Gastroesophageal sphincter (tissue), 4 donors: ENCODE results near the gene PYY. TPM values are rescaled to one million over a fixed set of nuclear protein-coding genes. Genes with fewer than 3 reads are reported as not detected.

Experiments
- ATAC-seq: fragments of 150-250 bp; one replicate; pipeline ENCODE4 v1.9.1; 2016; ENCODE audit warnings: mild to moderate bottlenecking, moderate library complexity
- H3K27ac ChIP-seq, 4 donors: fragments of 200-600 bp; sonication (generic) in 3 of 4; 1 replicate in 3 of 4; 2 replicates in 1 of 4; pipeline ENCODE4 v1.5.1; 2016 to 2019
- H3K27me3 ChIP-seq: fragments of 200-600 bp; sonication (generic); one replicate; pipeline ENCODE4 v1.5.1; 2019
- H3K36me3 ChIP-seq, 2 donors: fragments of 200-600 bp; sonication (generic); one replicate each; pipeline ENCODE4 v1.5.1; 2019; ENCODE audit warnings: control low read depth in 1 of 2
- H3K4me1 ChIP-seq, 3 donors: fragments of 200-600 bp; sonication (generic); 1 replicate in 2 of 3; 2 replicates in 1 of 3; pipeline ENCODE4 v1.5.1; 2016 to 2019; ENCODE audit warnings: control low read depth in 2 of 3
- H3K4me3 ChIP-seq, 2 donors: fragments of 200-600 bp; sonication (generic); one replicate each; pipeline ENCODE4 v1.5.1; 2019; ENCODE audit warnings: mild to moderate bottlenecking in 1 of 2, moderate library complexity in 1 of 2
- H3K9me3 ChIP-seq, 3 donors: fragments of 200-600 bp; sonication (generic); one replicate each; pipeline ENCODE4 v1.5.1; 2017 to 2019; ENCODE audit warnings: control low read depth in 2 of 3
- EP300 ChIP-seq: sonication (generic); formaldehyde crosslinking; IDR thresholded peaks from one replicate; pipeline ENCODE4 v1.6.1; 2017; ENCODE audit warnings: antibody characterized with exemption, mild to moderate bottlenecking
- POLR2A ChIP-seq, 2 donors: fragments of 450-650 bp; IDR thresholded peaks; one replicate each; pipeline ENCODE4 v1.6.1; 2017; ENCODE audit warnings: antibody characterized with exemption in 2 of 2, mild to moderate bottlenecking in 2 of 2, moderate library complexity in 1 of 2
- POLR2AphosphoS5 ChIP-seq: sonication (generic); formaldehyde crosslinking; IDR thresholded peaks from one replicate; pipeline ENCODE4 v1.6.1; 2017; ENCODE audit warnings: antibody characterized with exemption
- WGBS, 2 donors: methylation state at CpG; one replicate each; pipeline ENCODE4 v1.1.5; 2018; ENCODE audit warnings: low coverage in 1 of 2; 5-methylcytosine and 5-hydroxymethylcytosine counted together
- total RNA-seq, 4 donors: library from RNA; depleted of rRNA; stranded (reverse); fragments of >200 nt; gene quantifications; one replicate each; pipeline ENCODE4 v1.1.0, GENCODE V29; 2016
- TF ChIP-seq, protein P1 (sequence below), 4 experiments: fragments of 200-600 bp in 2 of 4; fragments of 450-650 bp in 2 of 4; sonication (generic) in 1 of 4; IDR thresholded peaks; one replicate each; pipeline ENCODE4 v1.5.1; 2017 to 2019; ENCODE audit warnings: antibody characterized with exemption in 4 of 4, mild to moderate bottlenecking in 2 of 4, moderate library complexity in 2 of 4

The PYY gene
- total RNA-seq, 4 donors from 2014 or later: not detected

DNA sequence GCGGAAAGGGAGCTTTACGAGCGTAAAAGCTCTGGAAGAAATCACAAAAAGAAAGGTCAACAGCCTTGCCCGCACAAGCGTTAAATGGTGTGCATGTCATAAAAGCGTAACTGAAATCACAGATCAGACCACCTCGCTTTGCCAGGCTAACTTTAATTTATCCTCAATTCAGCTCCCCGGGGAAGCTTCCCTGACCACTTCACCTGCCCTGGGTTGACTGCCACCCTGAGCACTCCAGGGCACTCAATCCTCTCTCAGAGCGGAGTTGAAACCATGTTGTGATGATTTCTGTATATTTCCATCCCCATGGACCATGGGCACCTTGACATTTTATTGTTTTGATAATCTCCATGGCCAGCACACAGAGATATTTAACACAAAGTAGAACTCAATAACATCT, 34.6 kb upstream of the PYY start:
- H3K27ac ChIP-seq: no peak overlapping the region
- peaks cover 59% of the 10 kb centered on the region for H3K27me3 ChIP-seq
- H3K9me3 ChIP-seq: no peaks in the 10 kb centered on the region
- WGBS, 2 donors: 79 to 85% methylated on average over 7 to 9 of the region's 9 CpGs
- H3K36me3 ChIP-seq: no peaks in the 10 kb centered on the region
- H3K4me3 ChIP-seq: no peak overlapping the region
- TF ChIP-seq POLR2AphosphoS5 (no peak), EP300 (no peak), POLR2A (IDR thresholded peaks at IDR 0.05) (no peak)
- TF ChIP-seq, protein P1, sequence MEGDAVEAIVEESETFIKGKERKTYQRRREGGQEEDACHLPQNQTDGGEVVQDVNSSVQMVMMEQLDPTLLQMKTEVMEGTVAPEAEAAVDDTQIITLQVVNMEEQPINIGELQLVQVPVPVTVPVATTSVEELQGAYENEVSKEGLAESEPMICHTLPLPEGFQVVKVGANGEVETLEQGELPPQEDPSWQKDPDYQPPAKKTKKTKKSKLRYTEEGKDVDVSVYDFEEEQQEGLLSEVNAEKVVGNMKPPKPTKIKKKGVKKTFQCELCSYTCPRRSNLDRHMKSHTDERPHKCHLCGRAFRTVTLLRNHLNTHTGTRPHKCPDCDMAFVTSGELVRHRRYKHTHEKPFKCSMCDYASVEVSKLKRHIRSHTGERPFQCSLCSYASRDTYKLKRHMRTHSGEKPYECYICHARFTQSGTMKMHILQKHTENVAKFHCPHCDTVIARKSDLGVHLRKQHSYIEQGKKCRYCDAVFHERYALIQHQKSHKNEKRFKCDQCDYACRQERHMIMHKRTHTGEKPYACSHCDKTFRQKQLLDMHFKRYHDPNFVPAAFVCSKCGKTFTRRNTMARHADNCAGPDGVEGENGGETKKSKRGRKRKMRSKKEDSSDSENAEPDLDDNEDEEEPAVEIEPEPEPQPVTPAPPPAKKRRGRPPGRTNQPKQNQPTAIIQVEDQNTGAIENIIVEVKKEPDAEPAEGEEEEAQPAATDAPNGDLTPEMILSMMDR (IDR thresholded peaks at IDR 0.05): no peak
- no peak for ATAC-seq
- peaks cover 0 to 13% (median 8%) of the 10 kb centered on the region in 3 donors for H3K4me1 ChIP-seq

DNA sequence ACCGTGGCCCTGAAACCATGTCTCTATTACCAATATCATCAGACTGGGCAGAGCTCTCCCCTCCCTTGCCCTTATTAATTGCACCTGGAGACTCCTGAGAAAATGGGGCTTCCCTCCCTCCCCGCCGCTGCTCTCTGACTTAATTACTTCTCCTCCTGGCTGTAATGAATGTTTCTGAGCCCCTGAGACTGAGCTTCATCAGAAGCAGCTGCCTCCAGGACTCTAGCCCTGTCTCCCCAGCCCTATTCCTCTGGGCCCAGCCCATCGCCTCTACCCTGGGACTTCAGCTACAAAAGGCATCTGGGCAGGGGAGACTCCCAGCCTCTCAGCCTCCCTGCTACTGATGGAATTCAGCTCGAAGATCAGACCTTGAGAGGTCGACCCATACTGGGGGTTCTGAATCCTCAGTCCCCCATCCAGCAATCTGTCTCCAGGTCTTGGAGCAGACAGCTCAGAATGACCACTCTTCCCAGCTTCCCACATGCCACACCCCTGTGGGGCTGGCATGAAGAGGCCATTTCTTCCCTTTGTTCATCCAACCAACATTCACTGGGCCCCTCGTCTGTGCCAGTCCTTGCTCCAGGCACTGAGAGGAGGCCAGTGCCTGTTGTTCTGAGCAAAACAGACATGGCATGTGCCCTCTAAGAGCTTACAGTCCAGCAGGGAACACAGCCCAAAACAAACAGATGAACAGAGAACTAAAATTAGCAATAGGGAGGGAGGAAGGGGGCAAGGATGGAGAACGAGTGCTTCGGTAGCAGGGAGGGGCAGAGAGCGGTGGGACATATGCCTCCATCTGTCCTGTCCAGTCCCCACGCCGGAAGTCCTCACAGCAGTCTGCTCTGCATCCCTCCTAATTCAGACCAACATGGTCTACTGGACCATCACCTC, 33.6 kb upstream of the PYY start:
- no peak overlapping the region for H3K27ac ChIP-seq
- H3K4me3 ChIP-seq: no peak overlapping the region
- WGBS, 2 donors: 55 to 60% methylated on average over 1 to 10 of the region's 12 CpGs
- peaks cover 0 to 15% (median 8%) of the 10 kb centered on the region in 3 donors for H3K4me1 ChIP-seq
- no peaks in the 10 kb centered on the region for H3K9me3 ChIP-seq
- H3K27me3 ChIP-seq: peaks cover 68% of the 10 kb centered on the region
- no peak for ATAC-seq
- TF ChIP-seq EP300 (no peak), POLR2A (IDR thresholded peaks at IDR 0.05) (no peak), POLR2AphosphoS5 (no peak)
- TF ChIP-seq, protein P1 (IDR thresholded peaks at IDR 0.05): no peak
- H3K36me3 ChIP-seq: no peaks in the 10 kb centered on the region

DNA sequence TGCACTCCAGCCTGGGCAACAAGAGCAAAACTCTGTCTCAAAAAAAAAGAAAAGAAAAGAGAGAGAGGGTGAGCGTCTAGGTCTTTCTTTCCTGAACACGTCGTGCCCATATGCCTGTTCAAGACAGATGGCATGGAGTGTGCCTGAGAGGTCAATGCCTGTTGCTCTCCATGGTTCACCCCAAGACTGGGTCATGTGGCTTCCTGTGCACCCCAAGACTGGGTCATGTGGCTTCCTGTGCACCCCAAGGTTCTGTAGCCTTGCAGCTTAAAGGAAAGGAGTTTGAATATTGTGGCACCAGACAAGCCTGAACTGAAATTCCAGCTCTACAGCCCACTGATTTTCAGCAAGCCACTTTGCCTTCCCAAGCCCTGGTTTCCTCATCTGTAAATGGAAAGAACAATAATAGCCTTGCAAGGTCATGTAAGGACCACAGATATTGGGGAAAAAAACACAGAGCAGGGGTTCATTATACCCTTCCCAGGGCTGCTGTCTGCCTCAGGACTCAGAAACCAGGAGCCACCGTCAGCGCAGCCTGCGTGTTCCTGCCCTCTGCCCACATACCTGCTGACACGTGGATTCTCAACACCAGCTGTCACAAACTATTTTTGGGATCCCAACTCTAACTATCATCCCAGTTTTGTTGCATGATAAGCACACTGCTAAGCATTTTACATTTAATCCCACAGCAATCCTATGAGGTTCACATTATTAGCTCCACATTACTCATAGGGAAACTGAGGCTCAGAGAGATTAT, 32.7 kb upstream of the PYY start:
- Histone ChIP-seq H3K9me3 (no peaks in the 10 kb centered on the region), H3K36me3 (no peaks in the 10 kb centered on the region), H3K4me3 (no peak overlapping the region), H3K27ac (no peak overlapping the region), H3K4me1 (peaks cover 0 to 15% (median 8%) of the 10 kb centered on the region in 3 donors), H3K27me3 (peaks cover 72% of the 10 kb centered on the region)
- WGBS, 2 donors: 77 to 84% methylated on average over 7 of the region's 7 CpGs
- TF ChIP-seq POLR2AphosphoS5 (no peak), POLR2A (IDR thresholded peaks at IDR 0.05) (no peak), EP300 (no peak)
- TF ChIP-seq, protein P1 (IDR thresholded peaks at IDR 0.05): no peak
- no peak for ATAC-seq

DNA sequence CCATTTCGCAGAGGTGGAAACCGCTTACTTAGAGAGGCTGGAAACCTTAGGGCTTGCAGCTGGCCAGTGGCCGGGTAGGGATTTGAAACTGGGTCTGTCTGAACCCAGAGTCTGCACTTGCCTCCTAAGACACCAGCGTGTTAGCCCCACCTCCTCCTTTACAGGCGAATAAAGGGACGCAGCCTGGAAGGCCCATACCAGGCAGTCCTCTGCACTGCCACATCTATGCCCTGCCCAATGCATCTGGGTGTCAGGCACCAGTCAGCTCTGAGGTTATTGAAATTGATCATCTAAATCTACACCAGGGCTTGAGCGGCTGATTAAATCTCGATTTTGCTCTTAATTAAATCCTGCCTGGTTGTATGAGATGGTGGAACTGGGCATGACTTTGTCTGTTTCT, 30.8 kb upstream of the PYY start:
- Histone ChIP-seq H3K27ac (no peak overlapping the region), H3K36me3 (no peaks in the 10 kb centered on the region), H3K27me3 (peaks cover 78% of the 10 kb centered on the region), H3K4me3 (peak overlapping the region in 1 of 2 donors; percentile 48), H3K4me1 (peaks cover 0 to 15% (median 8%) of the 10 kb centered on the region in 3 donors), H3K9me3 (no peaks in the 10 kb centered on the region)
- TF ChIP-seq, protein P1 (IDR thresholded peaks at IDR 0.05): no peak
- no peak for TF ChIP-seq EP300
- TF ChIP-seq POLR2AphosphoS5: no peak
- no peak for TF ChIP-seq POLR2A (IDR thresholded peaks at IDR 0.05)
- no peak for ATAC-seq
- WGBS, 2 donors: 90 to 96% methylated on average over 3 to 4 of the region's 8 CpGs
